GM21528 (cell line): ENCODE results near the gene KIF18B.
"Not testable (repeated sequence)": the region's sequence is repeated elsewhere in the genome, so short reads cannot be mapped to it uniquely, and the experiment has no call there.

Experiments
- ATAC-seq: cut with Tn5 transposase; IDR thresholded peaks from one replicate; pipeline ENCODE4 v1.9.1; 2021; ENCODE audit warnings: mild to moderate bottlenecking, moderate library complexity; ENCODE audit not compliant: unreplicated experiment, low FRiP score

KIF18B gene

DNA sequence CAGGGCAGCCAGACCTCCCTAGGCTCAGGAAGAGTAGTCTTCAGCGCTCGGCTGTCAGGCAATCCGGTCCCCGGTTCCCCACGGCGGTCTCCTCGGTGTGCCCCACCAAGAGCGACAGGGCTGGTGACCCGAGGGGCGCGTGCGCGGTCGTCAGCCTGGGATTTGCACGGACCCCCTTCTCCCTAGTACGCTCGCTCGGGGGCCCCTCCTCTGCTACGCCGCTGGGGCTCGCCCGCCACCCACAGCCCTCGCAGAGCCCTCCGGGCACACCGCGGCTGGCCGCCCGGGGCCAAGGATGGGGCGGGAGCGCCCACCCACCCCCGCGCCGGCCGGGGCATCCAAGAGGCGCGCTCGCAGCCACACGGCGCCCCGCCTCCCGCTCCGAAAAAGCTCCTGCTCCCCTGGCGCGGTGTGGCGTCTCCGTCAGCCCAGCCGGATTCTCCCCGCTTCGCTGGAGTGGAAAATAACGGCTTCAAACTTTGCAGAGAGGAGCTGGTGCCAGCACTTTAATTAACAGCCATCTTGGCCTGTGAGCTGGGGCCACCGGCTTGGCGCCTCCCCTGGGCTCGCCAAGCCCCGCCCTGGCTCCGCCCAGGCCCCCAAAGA, 22.7 kb upstream of the KIF18B start:
- no peak for ATAC-seq

DNA sequence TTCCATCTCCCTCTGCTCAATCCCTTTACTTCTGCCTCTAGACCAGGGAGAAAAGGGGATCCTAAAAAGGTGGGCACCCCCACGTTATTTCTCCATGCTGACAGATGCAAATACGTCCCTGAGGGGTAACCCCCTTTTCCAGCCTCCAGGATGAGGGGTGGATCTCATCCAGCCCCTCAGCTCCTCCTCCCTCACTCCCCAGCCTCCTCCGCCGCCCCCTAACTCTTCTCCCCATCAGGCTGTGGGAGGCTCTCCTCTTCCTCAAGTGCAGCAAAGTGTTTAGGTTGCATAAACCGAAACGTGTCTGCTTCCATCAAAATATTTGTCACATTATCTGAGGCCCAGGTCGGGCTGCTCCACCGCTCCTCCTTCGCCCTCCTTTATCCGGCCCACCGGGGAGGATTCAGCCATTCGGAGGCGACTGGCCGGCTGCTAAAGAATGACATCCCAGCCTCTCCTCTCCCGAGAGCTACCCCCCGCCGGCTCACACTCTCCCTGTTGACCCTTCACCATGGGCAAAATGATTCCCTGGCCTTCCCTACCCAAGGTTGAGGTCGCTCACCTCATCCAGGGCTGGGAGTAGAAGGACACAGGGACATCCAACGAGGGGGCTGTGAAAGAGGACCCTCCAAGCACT, 21.7 kb upstream of the KIF18B start:
- ATAC-seq = no peak

DNA sequence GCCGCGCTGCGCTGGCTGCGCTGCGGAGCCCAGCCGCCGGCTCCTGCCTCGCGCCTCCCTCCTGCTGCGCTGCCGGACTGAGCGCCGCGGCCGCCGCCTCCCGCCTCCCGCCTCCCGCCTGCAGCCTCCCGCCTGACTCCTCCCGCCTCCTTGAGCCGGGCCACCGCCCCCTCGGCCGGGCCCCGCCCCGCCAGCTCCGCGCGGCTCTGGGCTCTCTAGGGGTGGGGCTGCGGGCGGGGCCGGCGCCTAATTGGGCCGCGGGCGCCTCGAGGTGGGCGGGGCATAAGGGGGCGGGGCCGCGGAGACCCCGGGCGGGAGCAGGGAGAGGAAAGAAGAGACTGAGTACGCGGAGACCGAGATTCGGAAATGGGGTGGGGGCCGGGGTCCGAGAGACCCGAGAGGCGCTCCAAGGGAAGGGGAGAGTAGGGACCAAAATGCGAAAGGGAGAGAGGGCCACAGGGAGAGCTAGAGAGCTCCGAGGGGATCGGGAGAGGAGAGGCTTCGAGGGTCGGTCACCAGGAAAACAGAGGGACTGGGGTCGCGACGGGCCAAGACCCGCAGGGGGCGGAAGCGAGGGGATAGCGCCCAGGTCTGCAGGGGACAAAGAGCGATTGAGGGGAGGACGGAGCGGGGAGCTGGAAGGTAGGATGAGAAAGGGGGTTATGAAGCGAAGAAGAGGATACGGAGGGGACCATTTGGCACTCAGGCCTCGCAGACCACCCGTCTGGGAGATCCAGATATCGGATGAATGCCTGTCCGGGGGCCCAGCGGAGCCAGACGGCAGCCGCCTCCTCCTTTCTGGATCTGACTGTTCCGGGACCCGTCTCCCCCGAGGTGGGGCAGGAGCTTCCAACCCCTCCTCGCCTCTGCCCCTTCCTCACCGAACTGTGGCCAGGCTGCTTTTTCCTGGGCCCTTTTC, 20.9 kb upstream of the KIF18B start, which contains the start of gene C1QL1:
TSS of gene C1QL1 (minus strand) at position 79 of the 919 bp plus-strand sequence. CDS start 255 bp downstream, outside the sequence.
- peak; percentile 76 for ATAC-seq

DNA sequence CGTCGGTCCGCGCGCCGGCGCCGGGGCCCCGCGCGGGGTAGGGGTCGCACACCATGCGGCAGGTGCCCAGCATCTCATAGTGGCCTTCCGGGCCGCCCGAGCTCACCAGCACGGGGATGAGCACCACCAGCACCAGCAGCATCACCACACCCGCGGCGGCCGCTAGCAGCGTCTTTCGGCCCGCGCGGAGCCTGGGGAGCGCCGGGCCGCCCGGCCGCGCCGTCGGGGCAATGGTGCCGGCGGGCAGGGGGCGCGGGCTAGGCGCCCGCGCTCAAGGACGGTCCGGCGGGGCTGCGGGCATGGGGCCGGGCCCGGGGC, 20.3 kb upstream of the KIF18B start:
- peak; percentile 14 for ATAC-seq

DNA sequence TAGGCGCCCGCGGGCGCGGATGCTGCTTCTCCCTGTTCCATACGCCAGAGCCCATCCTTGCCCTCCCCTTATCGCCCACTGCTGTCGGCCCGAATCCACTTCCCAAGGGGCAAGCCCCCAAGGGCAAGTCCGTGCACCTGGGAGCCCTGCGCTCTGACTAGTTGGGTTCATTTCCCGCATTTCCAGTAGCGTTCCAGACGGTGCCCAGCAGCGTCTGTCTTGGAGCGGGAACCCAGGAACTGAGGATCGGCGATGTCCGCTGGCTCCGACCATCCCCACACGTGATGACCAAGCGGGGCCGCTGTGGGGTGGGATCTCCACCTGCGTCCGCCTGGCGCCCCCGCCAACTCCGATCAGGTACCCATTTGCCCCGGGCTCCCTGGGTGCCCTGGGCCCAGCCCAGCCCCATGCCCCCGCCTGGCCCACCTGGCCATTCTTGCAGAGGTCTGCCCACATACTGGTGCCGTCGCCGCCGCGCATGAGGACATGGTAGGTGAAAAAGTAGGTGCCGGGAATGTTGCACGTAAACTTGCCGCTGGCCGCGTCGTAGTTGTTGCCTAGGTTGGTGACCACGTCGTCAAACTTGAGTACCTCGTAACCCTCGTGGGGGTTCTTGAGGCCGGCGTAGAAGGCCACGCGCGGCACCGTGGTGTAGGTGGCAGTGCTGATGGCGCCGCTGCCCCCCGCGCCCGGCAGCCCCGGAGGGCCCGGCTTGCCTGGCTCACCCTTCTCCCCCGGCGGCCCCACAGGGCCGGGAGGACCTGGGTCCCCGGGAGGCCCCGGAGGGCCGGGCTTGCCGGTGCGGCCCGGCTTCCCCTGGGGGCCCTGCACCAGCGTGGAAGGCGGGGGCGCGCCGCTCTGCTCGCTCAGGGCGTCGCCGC, 19.7 kb upstream of the KIF18B start:
- no peak for ATAC-seq

DNA sequence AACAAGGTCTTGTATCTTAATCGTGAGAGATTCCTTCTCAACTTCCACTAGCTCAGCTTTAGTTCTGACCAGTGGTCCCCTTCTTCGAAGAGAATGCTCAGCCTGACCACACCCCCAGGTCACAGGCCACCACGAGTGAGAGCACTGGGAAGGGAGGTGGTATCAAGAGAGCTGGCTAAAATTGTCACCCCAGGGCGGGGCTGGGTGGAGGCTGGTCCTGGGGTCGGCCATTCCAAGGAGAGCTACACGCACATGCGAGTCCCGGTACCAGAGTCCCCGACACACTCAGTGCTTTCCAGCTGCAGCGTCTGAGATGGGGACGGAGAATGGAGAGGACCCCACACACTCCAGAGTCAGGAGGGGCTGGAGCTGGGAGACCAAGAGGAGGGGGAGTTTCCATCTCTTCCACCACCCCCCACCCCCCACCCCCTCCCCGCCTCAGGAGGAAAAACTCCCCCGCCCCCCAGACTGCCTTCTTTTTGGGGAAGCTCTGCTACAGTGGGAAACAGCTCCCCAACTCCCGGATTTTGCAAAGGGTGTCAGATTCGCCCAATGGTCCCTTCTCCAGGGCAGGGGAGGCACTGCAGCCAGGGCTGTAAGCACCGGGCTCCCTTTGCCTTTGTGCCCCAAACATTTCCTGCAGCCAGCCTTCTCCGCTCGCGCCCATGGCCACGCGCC, 18.9 kb upstream of the KIF18B start:
- no peak for ATAC-seq

DNA sequence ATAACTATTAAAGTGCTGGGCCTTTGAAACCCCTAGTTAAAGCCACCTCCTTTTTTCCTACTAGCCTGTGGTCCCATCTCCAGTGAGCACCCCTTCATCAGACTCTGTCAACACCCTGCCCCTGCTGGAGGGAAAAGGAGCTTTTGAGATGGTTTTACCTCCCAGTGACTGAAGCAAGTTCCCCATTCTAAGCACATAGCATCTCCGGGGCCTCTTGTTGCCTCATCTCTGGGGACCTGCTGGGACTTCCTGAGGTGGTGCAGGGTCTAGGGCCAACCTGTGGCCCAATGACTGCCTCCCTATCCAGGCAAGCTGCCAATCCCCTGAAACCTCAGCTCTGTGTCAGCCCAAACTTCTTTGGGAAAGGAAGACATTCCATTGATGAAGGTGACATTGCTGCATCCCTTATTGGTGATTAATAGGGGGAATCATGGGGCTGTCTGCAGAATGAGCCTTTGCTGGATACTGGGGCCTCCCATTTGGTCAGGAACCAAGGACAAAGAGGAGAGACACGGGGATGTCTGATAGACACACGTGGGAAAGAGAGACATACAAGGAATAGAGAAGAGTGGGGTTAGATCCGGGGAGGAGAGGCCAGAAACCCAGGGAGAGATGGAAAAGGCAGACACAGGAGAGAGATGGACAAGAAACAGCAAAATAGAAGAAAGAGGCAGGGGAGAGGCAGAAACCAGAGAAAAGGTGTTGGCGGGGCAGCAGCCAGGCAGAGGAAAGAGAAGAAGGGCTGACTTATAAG, 18.1 kb upstream of the KIF18B start:
- ATAC-seq = no peak

DNA sequence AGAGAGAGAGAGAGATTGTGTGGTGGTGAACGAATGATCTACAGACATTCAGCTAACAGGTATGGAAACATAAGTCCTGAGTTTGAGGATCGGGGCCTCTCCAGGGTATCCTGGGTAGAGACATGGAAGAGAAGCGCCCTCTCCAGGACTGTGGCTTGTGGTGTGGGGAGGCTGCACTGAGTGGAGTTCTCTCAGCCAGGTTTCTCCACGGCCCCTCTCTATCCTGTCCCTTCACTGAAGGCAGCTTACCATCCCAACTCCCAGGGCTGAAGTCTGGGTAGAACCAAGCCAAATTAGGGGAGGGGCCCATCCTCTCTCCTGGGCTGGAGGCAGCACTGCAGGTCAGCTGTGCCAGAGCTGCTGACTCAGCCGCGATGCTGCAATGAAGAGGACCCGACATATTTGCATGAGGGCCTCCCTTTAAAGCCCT, 14.4 kb upstream of the KIF18B start:
- no peak for ATAC-seq

DNA sequence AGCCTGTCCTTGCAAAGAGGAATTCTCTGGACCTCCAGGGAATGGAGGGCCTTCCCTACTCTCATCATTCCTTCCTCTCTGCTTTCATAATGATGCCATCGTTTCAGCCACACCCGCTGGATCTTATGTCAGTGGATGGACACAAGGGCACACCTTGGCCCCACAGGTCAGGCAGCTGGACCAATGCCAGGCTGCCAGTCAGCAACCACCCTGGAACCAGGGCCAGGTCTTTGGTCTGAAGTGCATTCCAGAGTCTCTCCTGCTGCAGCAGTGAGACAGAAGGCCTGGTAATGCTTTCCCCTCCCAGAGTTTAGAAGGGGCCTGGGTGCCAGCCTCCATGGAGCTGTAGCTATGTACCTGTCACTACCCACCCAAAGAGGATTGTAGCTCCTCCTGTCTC, 13.1 kb upstream of the KIF18B start:
- no peak for ATAC-seq

DNA sequence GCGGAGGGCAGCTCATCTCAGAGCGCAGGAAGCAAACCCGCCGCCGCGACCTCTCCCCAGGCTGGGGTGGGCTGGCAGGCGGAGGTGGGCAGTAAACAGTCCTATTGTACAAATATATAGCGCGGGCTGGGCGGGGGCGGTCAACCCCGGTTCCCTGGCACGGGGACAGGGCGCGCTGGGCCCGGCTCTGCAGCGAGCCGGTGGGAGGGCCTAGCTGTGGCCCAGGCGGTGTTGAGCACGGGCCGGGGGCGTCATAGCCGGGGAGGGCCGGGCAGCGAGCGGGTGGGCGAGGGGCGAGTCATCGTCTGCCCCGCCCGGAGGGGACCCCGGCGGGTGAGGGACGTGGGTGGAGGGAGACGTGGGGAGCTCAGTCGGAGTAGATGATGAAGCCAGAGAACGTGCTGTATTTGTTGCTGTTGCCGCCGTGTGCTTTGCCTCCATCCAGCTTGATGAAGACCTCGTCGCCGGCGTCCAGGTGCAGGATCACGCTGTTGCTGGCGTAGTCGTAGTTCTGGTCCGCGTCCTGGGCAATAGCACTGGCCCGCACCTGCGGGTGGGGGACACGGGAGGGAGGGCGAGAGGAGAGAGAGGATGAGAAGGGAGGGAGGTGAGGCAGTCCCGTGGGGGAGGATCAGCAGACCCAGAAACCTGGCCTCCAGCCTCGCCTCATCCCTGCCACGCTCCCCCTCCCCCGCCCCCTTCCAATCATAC, 12.4 kb upstream of the KIF18B start:
- ATAC-seq = no peak

DNA sequence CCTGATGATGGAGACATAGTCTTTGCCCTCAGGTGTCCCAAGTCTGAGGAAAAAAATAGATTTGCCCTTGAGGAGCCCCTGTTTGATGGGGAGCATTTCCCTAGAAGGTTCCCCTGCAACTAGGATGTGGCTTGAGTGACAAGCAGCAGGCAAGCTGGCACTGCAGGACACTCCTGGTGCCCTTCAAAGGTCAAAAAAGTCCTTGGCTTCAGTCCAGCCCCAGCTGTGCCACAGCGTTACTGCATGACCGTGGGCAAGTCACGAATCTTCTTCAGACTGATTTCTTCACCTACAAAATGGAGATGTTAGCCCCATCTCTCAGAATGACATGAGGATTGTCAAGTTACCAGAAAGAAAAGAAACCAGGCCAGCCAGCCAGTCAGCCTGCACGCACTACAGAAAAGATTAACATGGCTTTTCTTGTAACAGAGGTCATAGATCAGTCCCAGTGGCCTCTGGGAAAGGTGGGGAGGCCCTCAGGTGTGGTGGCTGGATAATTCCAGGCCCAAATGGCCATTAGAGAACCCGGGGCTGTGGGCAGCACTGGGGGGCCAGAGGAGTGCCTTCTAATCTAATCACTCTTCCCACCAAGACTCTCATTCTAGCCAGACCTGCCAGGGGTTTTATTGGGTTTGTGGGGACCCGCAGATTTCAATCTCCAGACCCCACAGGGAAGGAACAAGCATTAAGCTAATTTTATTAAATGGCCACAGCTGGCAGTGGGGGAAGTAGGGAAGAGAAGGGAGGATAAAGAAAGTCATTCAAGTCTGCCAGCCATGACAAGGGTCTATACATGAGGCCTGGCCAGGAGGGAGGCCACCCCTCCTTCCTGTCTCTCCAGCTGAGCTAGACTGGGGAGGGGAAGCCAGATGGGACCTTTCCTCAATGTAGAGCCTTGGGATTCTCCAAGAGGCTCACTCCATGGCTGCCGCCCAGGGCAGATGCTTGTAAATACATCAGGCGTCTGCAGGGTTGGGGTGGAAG, 9.7 kb upstream of the KIF18B start:
- ATAC-seq = no peak

DNA sequence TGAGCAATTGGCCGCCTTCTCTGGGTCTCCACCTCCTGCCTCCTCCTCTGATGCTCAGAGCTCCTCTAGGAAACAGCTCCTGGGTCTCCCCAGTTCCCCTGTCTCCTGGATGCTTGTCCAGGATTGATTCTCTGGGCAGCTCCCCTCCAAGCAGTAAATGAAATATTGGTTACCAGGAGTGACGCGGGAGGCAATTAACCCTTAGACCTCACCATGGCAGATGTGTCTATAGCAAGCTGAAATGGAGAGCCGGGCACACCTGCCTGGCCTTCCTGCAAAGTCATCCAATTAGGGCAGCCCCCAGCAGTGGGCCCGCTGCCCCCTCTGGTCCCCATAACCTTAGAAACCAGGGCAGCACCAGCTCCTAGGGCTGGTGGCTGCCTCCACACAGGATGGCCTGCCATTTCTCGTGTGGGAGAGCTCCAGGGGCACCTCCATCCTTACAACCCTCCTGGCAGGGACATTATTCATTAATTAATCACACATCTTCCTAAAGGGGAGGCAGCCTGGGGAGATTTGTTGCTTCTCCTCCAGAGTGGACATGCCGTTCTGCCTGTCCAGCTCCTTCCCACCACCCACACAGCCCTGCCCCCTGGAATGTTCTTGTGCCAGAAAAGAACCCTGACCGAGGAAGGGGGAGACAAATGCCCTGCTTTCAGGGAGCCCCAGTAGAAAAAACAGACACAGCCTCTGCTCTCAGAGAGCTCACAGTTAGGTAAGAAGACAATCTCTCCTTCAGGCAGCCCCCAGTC, 8.3 kb upstream of the KIF18B start:
- ATAC-seq = no peak

DNA sequence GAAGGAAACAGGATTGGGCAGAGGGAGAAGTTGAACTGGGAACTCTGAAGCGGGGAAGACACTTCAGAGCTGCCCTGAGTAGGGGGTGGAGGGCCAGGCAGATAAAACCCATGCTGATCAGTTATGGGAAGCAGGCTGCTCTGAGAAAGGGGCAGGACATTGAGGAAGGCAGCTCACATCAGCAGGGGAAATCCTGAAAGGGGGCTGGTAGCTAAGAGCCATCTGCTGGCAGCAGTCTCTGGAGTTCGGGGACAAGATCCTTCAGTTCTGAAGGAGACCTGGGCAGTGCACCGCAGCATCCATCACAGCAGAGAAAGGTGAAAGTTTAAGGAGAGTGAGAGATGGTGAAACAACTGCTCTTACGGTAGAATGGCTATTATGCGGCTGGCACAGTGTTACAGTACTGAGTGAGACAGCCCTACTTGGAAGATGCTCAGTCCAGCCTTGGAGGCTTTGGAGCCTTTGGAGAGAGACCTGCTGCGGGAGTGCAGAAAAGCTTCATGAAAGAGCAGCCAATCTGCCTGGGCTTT, 5.4 kb upstream of the KIF18B start:
- no peak for ATAC-seq

DNA sequence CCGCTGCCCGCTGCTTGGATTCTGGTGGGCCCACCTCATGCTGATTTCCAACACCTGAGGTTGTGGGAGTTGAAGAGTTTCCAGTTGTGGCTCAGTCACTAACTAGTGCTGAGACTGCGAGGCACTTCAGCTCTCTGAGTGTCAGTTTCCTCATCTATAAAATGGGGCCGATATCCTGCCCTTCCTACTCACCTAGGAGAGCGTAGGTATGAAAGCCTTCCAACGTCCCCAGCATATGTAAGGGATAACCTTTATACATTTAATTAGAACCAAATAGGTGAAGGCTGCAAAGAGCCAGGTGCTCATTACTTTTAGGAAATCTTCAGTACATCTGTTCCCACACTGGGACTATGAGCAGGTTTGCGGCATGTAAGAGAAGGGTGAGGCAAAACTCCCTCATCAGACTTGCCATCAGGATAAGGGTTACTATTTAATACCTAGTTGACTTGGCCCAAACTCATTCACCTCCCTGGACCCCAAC, 782 bp upstream of the KIF18B start:
- no peak for ATAC-seq

DNA sequence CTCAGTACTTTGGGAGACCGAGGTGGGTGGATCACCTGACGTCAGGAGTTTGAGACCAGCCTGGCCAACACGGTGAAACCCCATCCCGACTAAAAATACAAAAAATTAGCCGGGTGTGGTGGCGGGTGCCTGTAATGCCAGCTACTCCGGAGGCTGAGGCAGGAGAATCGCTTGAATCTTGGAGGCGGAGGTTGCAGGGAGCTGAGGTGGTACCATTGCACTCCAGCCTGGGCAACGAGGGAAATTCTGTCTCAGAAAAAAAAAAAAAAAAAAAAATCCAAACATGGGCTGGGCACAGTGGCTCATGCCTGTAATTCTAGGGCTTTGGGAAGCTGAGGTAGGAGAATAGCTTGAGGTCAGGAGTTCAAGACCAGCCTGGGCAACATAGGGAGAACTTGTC, 1.9 kb downstream of the KIF18B start:
- not testable (repeated sequence) for ATAC-seq

DNA sequence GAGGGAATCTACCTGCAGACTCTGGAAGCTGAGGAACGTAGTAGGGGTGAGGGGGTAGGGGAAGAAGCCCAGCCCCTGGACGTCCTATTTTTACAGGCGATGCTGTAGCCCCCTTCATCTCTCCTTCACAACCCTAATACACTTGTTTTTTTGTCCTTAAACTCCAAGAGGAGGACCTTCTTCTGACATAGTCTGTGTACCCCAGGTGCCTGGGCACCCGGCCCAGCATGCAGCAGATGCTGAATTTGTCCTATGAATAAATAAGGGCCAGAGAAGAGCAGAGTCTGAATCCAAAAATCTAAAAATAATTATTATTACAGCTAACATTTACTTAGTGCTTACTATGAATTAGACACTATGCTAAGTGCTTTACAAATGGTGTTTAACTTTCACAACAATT, 5.1 kb downstream of the KIF18B start:
- no peak for ATAC-seq
